HepG2 (cell line): ENCODE results near the gene REEP6. TPM values are rescaled to one million over a fixed set of nuclear protein-coding genes. Genes with fewer than 3 reads are reported as not detected.
A peak's percentile ranks its signal among the peaks of the same experiment; 100 is the strongest.
"Not testable (repeated sequence)": the region's sequence is repeated elsewhere in the genome, so short reads cannot be mapped to it uniquely, and the experiment has no call there.

Source experiments
- ATAC-seq: fragments of 200-7000 bp; cut with Tn5 transposase; 3 replicates; pipeline ENCODE4 v1.9.1; 2020; ENCODE audit warnings: mild to moderate bottlenecking, moderate library complexity
- BruUV-seq: library from RNA; stranded (reverse); fragments of 400-500 nt; replicated peaks from 2 replicates; lab custom pipeline; 2021; lab: Mats Ljungman, UMichigan
- CTCF ChIA-PET: fragments of 300-600 bp; formaldehyde crosslinking; extraction: SDS; loops from one replicate; lab custom pipeline; 2021; ENCODE audit warnings: low total read pairs, inconsistent platforms, low intra/inter-chr PET ratio; lab: Yijun Ruan, JAX
- POLR2A ChIA-PET: fragments of 350-600 bp; sonication (Branson Sonifier 250); formaldehyde crosslinking; loops from one replicate; lab custom pipeline; 2020; ENCODE audit warnings: antibody characterized with exemption, inconsistent platforms; lab: Yijun Ruan, JAX
- DNase-seq: peaks from one replicate; pipeline ENCODE4 v3.0.0-alpha.2; 2015; ENCODE audit warnings: low spot score
- FAIRE-seq: peaks from 3 replicates; lab custom pipeline; 2011; peaks lifted over from hg19 to GRCh38; lab: Jason Lieb, UNC
- H2AFZ ChIP-seq: one replicate; pipeline ENCODE4 v1.6.1; 2011; ENCODE audit warnings: low read length, inconsistent platforms
- H3K27ac ChIP-seq: fragments of 300-600 bp; 3 replicates; pipeline ENCODE4 v1.8.0; 2011; ENCODE audit warnings: mixed run types, mild to moderate bottlenecking, mixed read lengths, low read length, inconsistent platforms; ENCODE audit not compliant: insufficient read depth; ENCODE audit errors: extremely low read length
- H3K27me3 ChIP-seq, 2 experiments: fragments of 200-600 bp in 1 of 2; 2 replicates in 1 of 2; 3 replicates in 1 of 2; pipeline versions ENCODE4 v1.6.0 to v1.8.0; 2011; ENCODE audit warnings: low read length in 2 of 2, mild to moderate bottlenecking in 2 of 2, moderate library complexity in 2 of 2, inconsistent platforms in 1 of 2; ENCODE audit not compliant: insufficient read depth in 2 of 2, control insufficient read depth in 1 of 2
- H3K36me3 ChIP-seq, 2 experiments: fragments of 200-600 bp in 1 of 2; replicated peaks in 1 of 2; 2 replicates in 1 of 2; 3 replicates in 1 of 2; pipeline versions ENCODE4 v1.5.1 to v1.8.0; 2011; ENCODE audit warnings: low read length in 2 of 2, inconsistent platforms in 1 of 2; ENCODE audit not compliant: insufficient read depth in 2 of 2, control insufficient read depth in 1 of 2
- H3K4me1 ChIP-seq: 2 replicates; pipeline ENCODE4 v1.5.1; 2012; ENCODE audit warnings: low read length, inconsistent platforms; ENCODE audit not compliant: insufficient read depth
- H3K4me2 ChIP-seq: 2 replicates; pipeline ENCODE4 v1.6.0; 2011; ENCODE audit warnings: low read depth, low read length, inconsistent platforms
- H3K4me3 ChIP-seq, 3 experiments: fragments of 200-600 bp in 1 of 3; sonication (generic), shearing (Covaris generic) in 1 of 3; replicated peaks in 1 of 3; 2 replicates each; pipeline ENCODE4 v1.5.1; 2011 to 2016; ENCODE audit warnings: low read length in 3 of 3, inconsistent platforms in 2 of 3, low read depth in 2 of 3, mild to moderate bottlenecking in 2 of 3, control low read depth in 1 of 3, mixed read lengths in 1 of 3; ENCODE audit not compliant: insufficient read depth in 1 of 3
- H3K79me2 ChIP-seq: one replicate; pipeline ENCODE4 v1.6.1; 2011; ENCODE audit warnings: low read length, inconsistent platforms; ENCODE audit not compliant: insufficient read depth
- H3K9ac ChIP-seq: 2 replicates; pipeline ENCODE4 v1.6.0; 2011; ENCODE audit warnings: mild to moderate bottlenecking, low read depth, low read length, inconsistent platforms; ENCODE audit not compliant: insufficient read depth
- H3K9me3 ChIP-seq: 2 replicates; pipeline ENCODE4 v1.5.1; 2012; ENCODE audit warnings: mild to moderate bottlenecking, low read length
- H4K20me1 ChIP-seq: 2 replicates; pipeline ENCODE4 v1.6.0; 2011; ENCODE audit warnings: inconsistent platforms, mild to moderate bottlenecking, low read length, moderate library complexity; ENCODE audit not compliant: insufficient read depth
- NR2C2 ChIP-seq: sonication (generic); formaldehyde crosslinking; IDR thresholded peaks from 2 replicates; pipeline ENCODE4 v1.4.0; 2020; ENCODE audit warnings: missing genetic modification reagents, mild to moderate bottlenecking, moderate library complexity, borderline replicate concordance
- NR2F1 ChIP-seq, 2 experiments: fragments of 450-650 bp in 1 of 2; formaldehyde crosslinking in 1 of 2; IDR thresholded peaks; 2 replicates each; pipeline versions ENCODE4 v1.5.0 to v1.6.1; 2016 to 2020; ENCODE audit warnings: mild to moderate bottlenecking in 1 of 2, missing compliant biosample characterization in 1 of 2, missing genetic modification reagents in 1 of 2, moderate library complexity in 1 of 2
- NR2F6 ChIP-seq, 2 experiments: IDR thresholded peaks; 2 replicates each; pipeline ENCODE4 v1.6.1; 2016; ENCODE audit warnings: antibody characterized with exemption in 1 of 2, mild to moderate bottlenecking in 1 of 2
- RARA ChIP-seq: IDR thresholded peaks from 2 replicates; pipeline ENCODE4 v1.6.1; 2016; ENCODE audit warnings: missing genetic modification reagents, missing compliant biosample characterization
- RXRA ChIP-seq: sonication (generic); formaldehyde crosslinking; IDR thresholded peaks from 2 replicates; pipeline ENCODE4 v1.5.1; 2020; ENCODE audit warnings: missing genetic modification reagents
- ZNF3 ChIP-seq: IDR thresholded peaks from 2 replicates; pipeline ENCODE4 v1.7.0; 2017; ENCODE audit warnings: inconsistent platforms
- ZNF460 ChIP-seq: sonication (generic); formaldehyde crosslinking; IDR thresholded peaks from 2 replicates; pipeline ENCODE4 v1.5.1; 2020; ENCODE audit warnings: missing genetic modification reagents, mild to moderate bottlenecking, borderline replicate concordance
- WGBS: methylation state at CpG from one replicate; pipeline ENCODE4 v1.1.6; 2017; ENCODE audit warnings: low lambda C conversion rate; 5-methylcytosine and 5-hydroxymethylcytosine counted together
- in situ Hi-C: cut with HindIII; loops from 2 replicates; pipeline ENCODE4 v1.10.0; 2017; ENCODE audit warnings: low pct_unique_long_range_greater_than_20kb; ENCODE audit not compliant: extremely low pct_ligation_motif_present
- intact Hi-C: fragments of 100-400 bp; cut with micrococcal nuclease; formaldehyde crosslinking; loops from one replicate; pipeline ENCODE4 v1.10.0; 2022; ENCODE audit not compliant: unreplicated experiment
- polyA plus RNA-seq, 8 experiments: library from polyadenylated mRNA; depleted of rRNA in 3 of 8; stranded (reverse) in 7 of 8; unstranded in 1 of 8; fragments of >200 nt; fragmentation: Illumina TruSeq in 4 of 8; extraction: Trizol in 4 of 8; gene quantifications; 2 replicates each; pipeline versions ENCODE4 v1.2.1 to v1.2.3, GENCODE V29; 2011 to 2016; ENCODE audit warnings: low read depth in 4 of 8, missing spikeins in 1 of 8, mixed read lengths in 1 of 8; ENCODE audit not compliant: insufficient read depth in 1 of 8
- total RNA-seq, 5 experiments: library from RNA; depleted of rRNA; stranded (reverse); fragments of >200 nt; fragmentation: Illumina TruSeq; extraction: Trizol; gene quantifications; 2 replicates each; pipeline ENCODE4 v1.2.3, GENCODE V29; 2016; ENCODE audit warnings: low read depth in 1 of 5
- TF ChIP-seq, protein P1 (sequence below): sonication (generic); formaldehyde crosslinking; IDR thresholded peaks from 2 replicates; pipeline ENCODE4 v1.4.0; 2020; ENCODE audit warnings: missing genetic modification reagents
- TF ChIP-seq, protein P2 (sequence below): sonication (generic); formaldehyde crosslinking; IDR thresholded peaks from 2 replicates; pipeline ENCODE4 v1.5.0; 2020; ENCODE audit warnings: mild to moderate bottlenecking, missing genetic modification reagents, borderline replicate concordance
- TF ChIP-seq, protein P3 (sequence below): sonication (generic); formaldehyde crosslinking; IDR thresholded peaks from 2 replicates; pipeline ENCODE4 v1.8.1; 2023; ENCODE audit warnings: mild to moderate bottlenecking, missing genetic modification reagents

REEP6 gene
- total and polyA plus RNA-seq, 2 of the 13 experiments (the other 11 are each of a cell fraction or from before 2014, with no cell fraction given) = 10.0 to 28.8 TPM

DNA sequence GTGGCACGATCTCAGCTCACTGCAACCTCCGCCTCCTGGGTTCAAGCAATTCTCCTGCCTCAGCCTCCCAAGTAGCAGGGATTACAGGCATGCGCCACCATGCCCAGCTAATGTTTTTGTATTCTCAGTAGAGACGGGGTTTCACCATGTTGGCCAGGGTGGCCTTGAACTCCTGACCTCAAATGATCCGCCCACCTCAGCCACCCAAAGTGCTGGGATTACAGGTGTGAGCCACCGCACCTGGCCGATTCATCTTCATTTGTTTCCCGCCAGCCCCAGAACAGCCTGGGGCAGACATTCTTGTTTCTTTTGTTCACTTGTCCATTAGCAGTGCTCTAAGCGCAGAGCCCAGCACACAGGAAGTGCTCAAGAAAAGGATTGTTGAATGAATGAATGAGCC lies 13.9 kb upstream of the REEP6 start:
- BruUV-seq, H3K9me3 ChIP-seq, H3K4me3 ChIP-seq, intact Hi-C loops, FAIRE-seq, ATAC-seq, H4K20me1 ChIP-seq, H3K27ac ChIP-seq, H3K9ac ChIP-seq, in situ Hi-C loops, H3K27me3 ChIP-seq: not testable (repeated sequence)
- H3K79me2 ChIP-seq = peaks cover 16% of the 10 kb centered on the region
- WGBS = 89% methylated on average over 9 of the region's 9 CpGs
- POLR2A ChIA-PET = interaction anchor here (1.2 to 2.8 kb wide), 3 partner anchors 14 to 22 kb away, joined by 4 to 16 read pairs (median 15); partner anchors contain the start of genes PCSK4 and REEP6
- TF ChIP-seq NR2F6 (IDR thresholded peaks at IDR 0.05) (peak; percentile 38), NR2F6 (CRISPR knock-in tag; IDR thresholded peaks at IDR 0.05) (0 out of 2 replicates have a peak, but pooled peaks have one; percentile 27), ZNF460 (CRISPR knock-in tag) (peak; percentile 90), RXRA (peak; percentile 53; the same call in 1 of the 2 replicates), NR2F1 (CRISPR knock-in tag; IDR thresholded peaks at IDR 0.05) (peak; percentile 31 to 35; a peak in 1 of 4 replicates), NR2C2 (peak; percentile 48; the same call in 1 of the 2 replicates), RARA (CRISPR knock-in tag) (peak; percentile 59), ZNF3 (0 out of 2 replicates have a peak, but pooled peaks have one; percentile 36)
- TF ChIP-seq, protein P1, sequence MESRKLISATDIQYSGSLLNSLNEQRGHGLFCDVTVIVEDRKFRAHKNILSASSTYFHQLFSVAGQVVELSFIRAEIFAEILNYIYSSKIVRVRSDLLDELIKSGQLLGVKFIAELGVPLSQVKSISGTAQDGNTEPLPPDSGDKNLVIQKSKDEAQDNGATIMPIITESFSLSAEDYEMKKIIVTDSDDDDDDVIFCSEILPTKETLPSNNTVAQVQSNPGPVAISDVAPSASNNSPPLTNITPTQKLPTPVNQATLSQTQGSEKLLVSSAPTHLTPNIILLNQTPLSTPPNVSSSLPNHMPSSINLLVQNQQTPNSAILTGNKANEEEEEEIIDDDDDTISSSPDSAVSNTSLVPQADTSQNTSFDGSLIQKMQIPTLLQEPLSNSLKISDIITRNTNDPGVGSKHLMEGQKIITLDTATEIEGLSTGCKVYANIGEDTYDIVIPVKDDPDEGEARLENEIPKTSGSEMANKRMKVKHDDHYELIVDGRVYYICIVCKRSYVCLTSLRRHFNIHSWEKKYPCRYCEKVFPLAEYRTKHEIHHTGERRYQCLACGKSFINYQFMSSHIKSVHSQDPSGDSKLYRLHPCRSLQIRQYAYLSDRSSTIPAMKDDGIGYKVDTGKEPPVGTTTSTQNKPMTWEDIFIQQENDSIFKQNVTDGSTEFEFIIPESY (CRISPR knock-in tag) = peak; percentile 59
- TF ChIP-seq, protein P2, sequence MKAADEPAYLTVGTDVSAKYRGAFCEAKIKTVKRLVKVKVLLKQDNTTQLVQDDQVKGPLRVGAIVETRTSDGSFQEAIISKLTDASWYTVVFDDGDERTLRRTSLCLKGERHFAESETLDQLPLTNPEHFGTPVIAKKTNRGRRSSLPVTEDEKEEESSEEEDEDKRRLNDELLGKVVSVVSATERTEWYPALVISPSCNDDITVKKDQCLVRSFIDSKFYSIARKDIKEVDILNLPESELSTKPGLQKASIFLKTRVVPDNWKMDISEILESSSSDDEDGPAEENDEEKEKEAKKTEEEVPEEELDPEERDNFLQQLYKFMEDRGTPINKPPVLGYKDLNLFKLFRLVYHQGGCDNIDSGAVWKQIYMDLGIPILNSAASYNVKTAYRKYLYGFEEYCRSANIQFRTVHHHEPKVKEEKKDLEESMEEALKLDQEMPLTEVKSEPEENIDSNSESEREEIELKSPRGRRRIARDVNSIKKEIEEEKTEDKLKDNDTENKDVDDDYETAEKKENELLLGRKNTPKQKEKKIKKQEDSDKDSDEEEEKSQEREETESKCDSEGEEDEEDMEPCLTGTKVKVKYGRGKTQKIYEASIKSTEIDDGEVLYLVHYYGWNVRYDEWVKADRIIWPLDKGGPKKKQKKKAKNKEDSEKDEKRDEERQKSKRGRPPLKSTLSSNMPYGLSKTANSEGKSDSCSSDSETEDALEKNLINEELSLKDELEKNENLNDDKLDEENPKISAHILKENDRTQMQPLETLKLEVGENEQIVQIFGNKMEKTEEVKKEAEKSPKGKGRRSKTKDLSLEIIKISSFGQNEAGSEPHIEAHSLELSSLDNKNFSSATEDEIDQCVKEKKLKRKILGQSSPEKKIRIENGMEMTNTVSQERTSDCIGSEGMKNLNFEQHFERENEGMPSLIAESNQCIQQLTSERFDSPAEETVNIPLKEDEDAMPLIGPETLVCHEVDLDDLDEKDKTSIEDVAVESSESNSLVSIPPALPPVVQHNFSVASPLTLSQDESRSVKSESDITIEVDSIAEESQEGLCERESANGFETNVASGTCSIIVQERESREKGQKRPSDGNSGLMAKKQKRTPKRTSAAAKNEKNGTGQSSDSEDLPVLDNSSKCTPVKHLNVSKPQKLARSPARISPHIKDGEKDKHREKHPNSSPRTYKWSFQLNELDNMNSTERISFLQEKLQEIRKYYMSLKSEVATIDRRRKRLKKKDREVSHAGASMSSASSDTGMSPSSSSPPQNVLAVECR (CRISPR knock-in tag) = peak; percentile 30; the same call in 1 of the 2 replicates
- TF ChIP-seq, protein P3, sequence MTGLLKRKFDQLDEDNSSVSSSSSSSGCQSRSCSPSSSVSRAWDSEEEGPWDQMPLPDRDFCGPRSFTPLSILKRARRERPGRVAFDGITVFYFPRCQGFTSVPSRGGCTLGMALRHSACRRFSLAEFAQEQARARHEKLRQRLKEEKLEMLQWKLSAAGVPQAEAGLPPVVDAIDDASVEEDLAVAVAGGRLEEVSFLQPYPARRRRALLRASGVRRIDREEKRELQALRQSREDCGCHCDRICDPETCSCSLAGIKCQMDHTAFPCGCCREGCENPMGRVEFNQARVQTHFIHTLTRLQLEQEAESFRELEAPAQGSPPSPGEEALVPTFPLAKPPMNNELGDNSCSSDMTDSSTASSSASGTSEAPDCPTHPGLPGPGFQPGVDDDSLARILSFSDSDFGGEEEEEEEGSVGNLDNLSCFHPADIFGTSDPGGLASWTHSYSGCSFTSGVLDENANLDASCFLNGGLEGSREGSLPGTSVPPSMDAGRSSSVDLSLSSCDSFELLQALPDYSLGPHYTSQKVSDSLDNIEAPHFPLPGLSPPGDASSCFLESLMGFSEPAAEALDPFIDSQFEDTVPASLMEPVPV = 0 out of 2 replicates have a peak, but pooled peaks have one; percentile 24
- TF ChIP-seq, all 625 proteins: peak for 10; not testable (repeated sequence) for 615
- H3K36me3 ChIP-seq, DNase-seq, CTCF ChIA-PET, H2AFZ ChIP-seq: not testable (repeated sequence)
- peak overlapping the region; percentile 67 for H3K4me2 ChIP-seq
- peaks cover 40% of the 10 kb centered on the region for H3K4me1 ChIP-seq
